DOHH2 (cell line): ENCODE results near the gene ZNF248.

Experiments used
- H3F3A ChIP-seq: fragments of 200-600 bp; sonication (generic), shearing (Covaris generic); 2 replicates; pipeline ENCODE4 v1.6.0; 2016; ENCODE audit warnings: antibody characterized with exemption, mild to moderate bottlenecking; ENCODE audit not compliant: control insufficient read depth, insufficient read depth
- H3K27ac ChIP-seq: fragments of 200-600 bp; sonication (generic); 2 replicates; pipeline ENCODE4 v1.5.1; 2014; ENCODE audit warnings: low read depth, mild to moderate bottlenecking, low read length, moderate library complexity
- H3K27me3 ChIP-seq: fragments of 200-600 bp; sonication (generic); 2 replicates; pipeline ENCODE4 v1.6.1; 2014; ENCODE audit warnings: mild to moderate bottlenecking, low read length, mixed read lengths; ENCODE audit not compliant: control insufficient read depth
- H3K36me3 ChIP-seq: fragments of 200-600 bp; sonication (generic); 2 replicates; pipeline ENCODE4 v1.6.1; 2014; ENCODE audit warnings: mild to moderate bottlenecking, low read length, moderate library complexity, mixed read lengths; ENCODE audit not compliant: control insufficient read depth
- H3K4me1 ChIP-seq: fragments of 200-600 bp; sonication (generic); 2 replicates; pipeline ENCODE4 v1.6.1; 2014; ENCODE audit warnings: mild to moderate bottlenecking, low read length, mixed read lengths; ENCODE audit not compliant: control insufficient read depth
- H3K4me2 ChIP-seq: fragments of 200-600 bp; sonication (generic); 2 replicates; pipeline ENCODE4 v1.6.0; 2014; ENCODE audit warnings: mild to moderate bottlenecking, low read length, moderate library complexity
- H3K4me3 ChIP-seq: fragments of 200-600 bp; sonication (generic); 2 replicates; pipeline ENCODE4 v1.5.1; 2014; ENCODE audit warnings: mild to moderate bottlenecking, low read length, mixed read lengths
- H3K79me2 ChIP-seq: fragments of 200-600 bp; sonication (generic); 2 replicates; pipeline ENCODE4 v1.6.1; 2014; ENCODE audit warnings: mild to moderate bottlenecking, low read length, mixed read lengths; ENCODE audit not compliant: control insufficient read depth
- H3K9me2 ChIP-seq: fragments of 200-600 bp; sonication (generic); replicated peaks from 2 replicates; pipeline ENCODE4 v1.6.1; 2014; ENCODE audit warnings: mild to moderate bottlenecking, low read length, mixed read lengths; ENCODE audit not compliant: control insufficient read depth
- H3K9me3 ChIP-seq: fragments of 200-600 bp; sonication (generic); 2 replicates; pipeline ENCODE4 v1.6.1; 2014; ENCODE audit warnings: antibody characterized with exemption, low read length, mixed read lengths; ENCODE audit not compliant: control insufficient read depth, insufficient read depth
- H4K20me1 ChIP-seq: fragments of 200-600 bp; sonication (generic); 2 replicates; pipeline ENCODE4 v1.6.0; 2014; ENCODE audit warnings: low read depth, mild to moderate bottlenecking, antibody characterized with exemption, low read length, moderate library complexity; ENCODE audit not compliant: control insufficient read depth, insufficient read depth
- CTCF ChIP-seq: fragments of 200-600 bp; sonication (generic); IDR thresholded peaks from one replicate; pipeline ENCODE4 v1.5.1; 2014; ENCODE audit warnings: antibody characterized with exemption, mild to moderate bottlenecking, low read depth, low read length; ENCODE audit not compliant: poor library complexity, severe bottlenecking
- EZH2phosphoT487 ChIP-seq: fragments of 200-600 bp; sonication (generic); IDR thresholded peaks from 2 replicates; pipeline ENCODE4 v1.6.1; 2017; ENCODE audit warnings: borderline replicate concordance, mild to moderate bottlenecking, antibody characterized with exemption, low read length, moderate library complexity, mixed read lengths

Gene ZNF248

GRCh38 chr10:37780536-37780935 lies 76.9 kb downstream of the ZNF248 start:
- no peaks in the 10 kb centered on the region for H3F3A ChIP-seq
- no peaks in the 10 kb centered on the region for H3K27me3 ChIP-seq
- no peak overlapping the region for H3K4me3 ChIP-seq
- H3K9me2 ChIP-seq, result no peaks in the 10 kb centered on the region
- H3K4me1 ChIP-seq, result no peaks in the 10 kb centered on the region
- no peak overlapping the region for H3K27ac ChIP-seq
- no peak overlapping the region for H3K4me2 ChIP-seq
- TF ChIP-seq EZH2phosphoT487 (no peak), CTCF (no peak)
- H3K9me3 ChIP-seq, result peaks cover 5% of the 10 kb centered on the region; the same call in 1 of the 2 replicates
- H4K20me1 ChIP-seq, result no peaks in the 10 kb centered on the region
- no peaks in the 10 kb centered on the region for H3K79me2 ChIP-seq
- H3K36me3 ChIP-seq, result no peaks in the 10 kb centered on the region

- H3K9me2 ChIP-seq, result no peaks in the 10 kb centered on the region
- H3K9me3 ChIP-seq, result peaks cover 5% of the 10 kb centered on the region; the same call in 1 of the 2 replicates
Observed at GRCh38 chr10:37777056-37777455, 80.4 kb downstream of the ZNF248 start.

GRCh38 chr10:37775612-37776011 lies 81.8 kb downstream of the ZNF248 start:
- H3K4me3 ChIP-seq, result no peak overlapping the region
- H3K9me2 ChIP-seq, result no peaks in the 10 kb centered on the region
- H3K4me1 ChIP-seq, result no peaks in the 10 kb centered on the region
- no peaks in the 10 kb centered on the region for H3K27me3 ChIP-seq
- H4K20me1 ChIP-seq, result no peaks in the 10 kb centered on the region
- no peaks in the 10 kb centered on the region for H3F3A ChIP-seq
- H3K79me2 ChIP-seq, result no peaks in the 10 kb centered on the region
- H3K4me2 ChIP-seq, result no peak overlapping the region
- H3K27ac ChIP-seq, result no peak overlapping the region
- no peaks in the 10 kb centered on the region for H3K36me3 ChIP-seq
- no peak for TF ChIP-seq CTCF
- TF ChIP-seq EZH2phosphoT487, result no peak
- peaks cover 2% of the 10 kb centered on the region; the same call in 1 of the 2 replicates for H3K9me3 ChIP-seq

More at GRCh38 chr10:37777056-37777455, 80.4 kb downstream of the ZNF248 start:
- no peaks in the 10 kb centered on the region for H3K36me3 ChIP-seq
- H3K4me1 ChIP-seq, result no peaks in the 10 kb centered on the region
- no peaks in the 10 kb centered on the region for H4K20me1 ChIP-seq
- H3K27ac ChIP-seq, result no peak overlapping the region
- H3K79me2 ChIP-seq, result no peaks in the 10 kb centered on the region
- H3K4me2 ChIP-seq, result no peak overlapping the region
- H3K4me3 ChIP-seq, result no peak overlapping the region
- no peaks in the 10 kb centered on the region for H3K27me3 ChIP-seq
- TF ChIP-seq EZH2phosphoT487 (no peak), CTCF (no peak)
- no peaks in the 10 kb centered on the region for H3F3A ChIP-seq
